Activated CD8-positive, alpha-beta T cell treated with anti-CD3 and anti-CD28 coated beads for 36 hours (primary cell): Measurements from ENCODE around the gene RPAP3. TPM values are rescaled to one million over a fixed set of nuclear protein-coding genes. Genes with fewer than 3 reads are reported as not detected.

Source experiments
- ATAC-seq: fragments of 200-7000 bp; cut with Tn5 transposase; one replicate; pipeline ENCODE4 v1.10.0; 2021; ENCODE audit warnings: mild to moderate bottlenecking, moderate library complexity
- CTCF ChIA-PET: fragments of 350-600 bp; sonication (Branson Sonifier 250); formaldehyde crosslinking; loops from one replicate; lab custom pipeline; 2021; ENCODE audit warnings: antibody characterized with exemption; lab: Charles Lee
- POLR2A ChIA-PET: fragments of 350-600 bp; sonication (Branson Sonifier 250); formaldehyde crosslinking; loops from one replicate; lab custom pipeline; 2021; ENCODE audit warnings: antibody characterized with exemption; lab: Charles Lee
- DNase-seq: peaks from one replicate; pipeline ENCODE4 v3.0.0-alpha.2; 2020
- H3K27ac Mint-ChIP-seq: one replicate; pipeline ENCODE4 v1.8.0; 2021; ENCODE audit warnings: mild to moderate bottlenecking, mixed read lengths
- H3K27me3 Mint-ChIP-seq: one replicate; pipeline ENCODE4 v1.8.0; 2021; ENCODE audit warnings: mixed read lengths
- H3K36me3 Mint-ChIP-seq: one replicate; pipeline ENCODE4 v1.8.0; 2021; ENCODE audit warnings: low read depth, mixed read lengths
- H3K4me1 Mint-ChIP-seq: one replicate; pipeline ENCODE4 v1.8.0; 2021; ENCODE audit warnings: low read depth, mixed read lengths
- H3K4me3 Mint-ChIP-seq: one replicate; pipeline ENCODE4 v1.8.0; 2021; ENCODE audit warnings: mild to moderate bottlenecking, moderate library complexity, mixed read lengths
- H3K9me3 Mint-ChIP-seq: one replicate; pipeline ENCODE4 v1.8.0; 2021; ENCODE audit warnings: mixed read lengths
- intact Hi-C: fragments of 100-400 bp; cut with micrococcal nuclease; formaldehyde crosslinking; loops from one replicate; pipeline ENCODE4 v1.10.0; 2022
- total RNA-seq, 2 experiments: library from RNA; stranded (reverse); gene quantifications; one replicate each; pipeline ENCODE4 v1.2.3, GENCODE V29; 2021
- TF ChIP-seq, protein P1 (sequence below): fragments of 200-600 bp; IDR thresholded peaks from one replicate; pipeline ENCODE4 v1.8.0; 2022; ENCODE audit warnings: antibody characterized with exemption, mild to moderate bottlenecking

Gene RPAP3
- total RNA-seq, 2 experiments from 2014 or later: 42.0 to 42.5 TPM

DNA sequence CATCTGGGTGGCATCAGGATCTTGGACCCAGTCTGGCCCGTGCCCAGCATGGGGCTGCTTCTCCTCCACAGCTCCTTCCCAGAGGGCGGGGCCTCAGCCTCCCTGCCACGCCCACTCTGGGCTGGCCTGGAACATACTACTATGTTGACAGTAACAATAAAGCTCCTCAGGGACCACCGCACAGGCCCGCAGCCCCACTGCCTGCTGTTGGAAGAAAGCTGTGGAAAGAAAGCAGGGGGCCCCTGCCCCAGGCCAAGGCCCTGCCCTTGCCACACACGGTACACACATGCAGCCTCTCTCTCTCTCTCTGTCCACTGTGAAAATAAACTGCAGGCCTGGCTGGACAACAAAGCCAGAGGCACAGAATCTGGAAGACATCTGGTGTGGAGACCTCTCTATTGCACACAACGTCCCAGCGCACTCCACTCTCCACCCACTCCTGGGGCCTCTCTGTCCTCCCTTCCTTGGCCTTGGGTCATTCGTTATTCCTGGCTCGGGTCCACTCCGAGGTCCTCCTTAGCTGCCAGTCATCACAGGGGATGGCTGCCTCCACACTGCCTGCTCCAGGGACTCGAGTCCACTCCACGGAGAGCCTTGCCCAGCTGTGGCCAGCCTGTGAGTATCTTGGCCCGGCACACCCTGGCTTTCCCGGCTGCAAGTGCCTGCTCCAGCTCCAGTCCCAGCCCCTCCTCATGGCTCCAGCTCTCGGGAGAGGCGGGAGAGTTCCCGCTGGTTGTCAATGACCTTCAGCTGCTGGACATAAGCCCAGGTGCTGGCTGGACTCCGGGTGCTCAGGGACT, 31.2 kb upstream of the RPAP3 start:
- CTCF ChIA-PET: interaction anchor here (1.0 to 10.6 kb wide), 7 partner anchors 7 to 101 kb away, joined by 3 to 355 read pairs (median 5); partner anchors contain the start of genes ENDOU, RAPGEF3 and SLC48A1
- Mint-ChIP-seq H3K4me3 (no peak overlapping the region), H3K27me3 (no peaks in the 10 kb centered on the region), H3K9me3 (no peaks in the 10 kb centered on the region), H3K4me1 (peaks cover 23% of the 10 kb centered on the region), H3K36me3 (no peaks in the 10 kb centered on the region), H3K27ac (no peak overlapping the region)
- POLR2A ChIA-PET: interaction anchor here (1.3 to 1.6 kb wide), 2 partner anchors 19 to 43 kb away, joined by 3 to 9 read pairs; no protein-coding TSS in a partner anchor
- intact Hi-C loops: no loop called here
- TF ChIP-seq, protein P1, sequence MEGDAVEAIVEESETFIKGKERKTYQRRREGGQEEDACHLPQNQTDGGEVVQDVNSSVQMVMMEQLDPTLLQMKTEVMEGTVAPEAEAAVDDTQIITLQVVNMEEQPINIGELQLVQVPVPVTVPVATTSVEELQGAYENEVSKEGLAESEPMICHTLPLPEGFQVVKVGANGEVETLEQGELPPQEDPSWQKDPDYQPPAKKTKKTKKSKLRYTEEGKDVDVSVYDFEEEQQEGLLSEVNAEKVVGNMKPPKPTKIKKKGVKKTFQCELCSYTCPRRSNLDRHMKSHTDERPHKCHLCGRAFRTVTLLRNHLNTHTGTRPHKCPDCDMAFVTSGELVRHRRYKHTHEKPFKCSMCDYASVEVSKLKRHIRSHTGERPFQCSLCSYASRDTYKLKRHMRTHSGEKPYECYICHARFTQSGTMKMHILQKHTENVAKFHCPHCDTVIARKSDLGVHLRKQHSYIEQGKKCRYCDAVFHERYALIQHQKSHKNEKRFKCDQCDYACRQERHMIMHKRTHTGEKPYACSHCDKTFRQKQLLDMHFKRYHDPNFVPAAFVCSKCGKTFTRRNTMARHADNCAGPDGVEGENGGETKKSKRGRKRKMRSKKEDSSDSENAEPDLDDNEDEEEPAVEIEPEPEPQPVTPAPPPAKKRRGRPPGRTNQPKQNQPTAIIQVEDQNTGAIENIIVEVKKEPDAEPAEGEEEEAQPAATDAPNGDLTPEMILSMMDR: no peak
- ATAC-seq (no peak), DNase-seq (no peak)

DNA sequence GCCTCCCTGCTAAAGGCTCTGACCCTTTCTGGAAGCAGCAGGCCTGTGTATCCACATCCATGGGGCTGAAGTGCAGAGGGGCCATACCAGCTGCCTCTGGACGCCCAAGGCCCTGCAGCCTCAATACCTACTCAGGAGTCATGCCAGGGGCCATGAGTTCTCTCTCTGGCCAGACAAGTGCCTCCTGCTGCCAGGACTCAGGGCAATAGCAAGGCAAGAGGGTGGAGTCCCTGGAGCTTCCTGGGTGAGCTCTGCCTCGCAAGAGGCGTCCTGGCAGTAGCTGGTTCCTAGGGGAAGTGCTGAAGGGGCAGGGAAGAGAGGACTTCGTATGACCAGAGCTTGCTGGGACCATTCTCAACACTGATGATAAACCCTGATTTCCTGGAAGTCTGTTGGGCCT, 30.4 kb upstream of the RPAP3 start:
- ChIA-PET CTCF (interaction anchor here (0.9 to 10.6 kb wide), 8 partner anchors 8 to 102 kb away, joined by 3 to 355 read pairs (median 5); partner anchors contain the start of genes ENDOU, RAPGEF3 and SLC48A1), POLR2A (interaction anchor here (1.2 to 1.6 kb wide), 3 partner anchors 20 to 43 kb away, joined by 3 to 9 read pairs (median 3); no protein-coding TSS in a partner anchor)
- TF ChIP-seq, protein P1: no peak
- no peaks in the 10 kb centered on the region for H3K36me3 Mint-ChIP-seq
- H3K4me3 Mint-ChIP-seq: no peak overlapping the region
- ATAC-seq (no peak), DNase-seq (no peak)
- no peaks in the 10 kb centered on the region for H3K9me3 Mint-ChIP-seq
- H3K27me3 Mint-ChIP-seq: no peaks in the 10 kb centered on the region
- peaks cover 16% of the 10 kb centered on the region for H3K4me1 Mint-ChIP-seq
- H3K27ac Mint-ChIP-seq: no peak overlapping the region
- intact Hi-C loops: no loop called here

DNA sequence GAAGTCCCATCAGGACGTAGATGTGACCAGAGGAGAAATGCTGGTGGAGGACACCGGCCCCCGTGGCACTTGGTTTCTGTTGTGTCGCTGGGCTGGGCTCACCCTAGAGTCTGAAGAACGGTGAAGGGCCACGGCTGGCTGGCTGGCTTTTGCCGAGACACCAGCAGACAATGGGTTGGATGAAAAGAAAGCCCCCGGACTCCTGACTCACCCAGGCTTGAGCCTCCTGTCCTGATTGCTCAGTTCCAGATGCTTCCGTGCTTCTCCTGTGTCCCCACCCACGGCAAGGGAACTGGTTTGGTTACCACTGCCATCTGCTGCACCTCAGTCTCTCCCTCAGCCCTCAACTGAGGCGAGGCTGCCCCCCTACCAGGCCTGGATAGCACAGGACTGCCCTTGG, 29.8 kb upstream of the RPAP3 start:
- POLR2A ChIA-PET: interaction anchor here (1.2 kb wide), 1 partner anchor 40 kb away, joined by 3 read pairs; no protein-coding TSS in a partner anchor
- TF ChIP-seq, protein P1: no peak
- Mint-ChIP-seq H3K4me1 (peaks cover 11% of the 10 kb centered on the region), H3K27me3 (no peaks in the 10 kb centered on the region), H3K27ac (no peak overlapping the region), H3K9me3 (no peaks in the 10 kb centered on the region), H3K4me3 (no peak overlapping the region), H3K36me3 (no peaks in the 10 kb centered on the region)
- DNase-seq (no peak), ATAC-seq (no peak)
- CTCF ChIA-PET: interaction anchor here (0.9 to 10.6 kb wide), 6 partner anchors 9 to 38 kb away, joined by 4 to 355 read pairs (median 6); partner anchors contain the start of genes RAPGEF3 and SLC48A1
- intact Hi-C loops: no loop called here

DNA sequence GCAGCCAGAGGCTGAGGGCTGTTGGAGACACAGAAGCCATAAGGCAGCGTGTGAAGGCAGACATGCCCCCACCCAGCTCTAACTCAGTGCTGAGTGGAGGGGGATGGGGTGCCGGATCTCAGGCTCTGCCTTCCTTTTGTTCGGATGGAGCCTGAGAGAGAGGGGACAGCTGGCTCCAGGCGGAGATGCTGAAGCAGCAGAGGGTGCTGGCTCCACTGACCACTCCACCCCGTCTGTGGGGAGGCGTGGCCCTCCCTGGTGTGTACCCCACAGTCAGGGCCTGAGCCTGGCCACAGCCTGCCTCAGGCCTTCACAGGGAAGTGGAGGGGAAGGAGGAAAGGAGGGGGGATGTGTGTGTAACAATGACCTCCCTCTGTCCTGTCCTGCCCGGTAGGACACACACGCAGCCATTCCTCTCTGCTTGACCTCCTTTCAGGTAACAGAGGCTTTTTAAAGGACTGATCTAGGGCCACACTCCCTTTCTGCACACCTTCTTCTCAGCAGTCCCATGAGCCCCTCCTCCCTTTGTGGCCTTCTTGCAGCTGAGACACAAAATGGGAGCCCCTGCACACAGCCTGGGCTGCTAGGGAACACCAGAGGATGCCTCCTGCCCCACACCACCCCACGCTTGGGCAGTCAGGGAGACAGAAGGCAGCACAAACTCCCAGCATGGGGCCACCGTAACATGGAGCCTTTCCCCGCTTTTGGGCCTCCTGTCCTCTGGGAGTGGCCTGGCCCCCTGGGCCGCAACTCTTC, 29.1 kb upstream of the RPAP3 start:
- Mint-ChIP-seq H3K9me3 (no peaks in the 10 kb centered on the region), H3K27me3 (no peaks in the 10 kb centered on the region), H3K4me3 (no peak overlapping the region), H3K27ac (no peak overlapping the region), H3K4me1 (peaks cover 7% of the 10 kb centered on the region), H3K36me3 (no peaks in the 10 kb centered on the region)
- intact Hi-C loops: no loop called here
- ATAC-seq (no peak), DNase-seq (no peak)
- CTCF ChIA-PET: interaction anchor here (2.2 to 10.6 kb wide), 3 partner anchors 19 to 32 kb away, joined by 5 to 355 read pairs (median 49); partner anchors contain the start of gene RAPGEF3
- POLR2A ChIA-PET: interaction anchor here (1.5 kb wide), 1 partner anchor 16 kb away, joined by 3 read pairs; no protein-coding TSS in a partner anchor
- TF ChIP-seq, protein P1: no peak
